GM23338 (cell line): ENCODE results near the gene RRAS2. TPM values are rescaled to one million over a fixed set of nuclear protein-coding genes. Genes with fewer than 3 reads are reported as not detected.
A peak's percentile ranks its signal among the peaks of the same experiment; 100 is the strongest.

Experiments
- ATAC-seq: fragments of 200-7000 bp; cut with Tn5 transposase; 3 replicates; pipeline ENCODE4 v1.9.1; 2020
- DNase-seq: peaks from one replicate; pipeline ENCODE4 v3.0.0-alpha.2; 2015; ENCODE audit warnings: low spot score
- H2AFZ ChIP-seq: fragments of 200-600 bp; sonication (generic); 2 replicates; pipeline ENCODE4 v1.8.0; 2016; ENCODE audit warnings: antibody characterized with exemption, mild to moderate bottlenecking, moderate library complexity
- H3F3A ChIP-seq: fragments of 200-600 bp; sonication (generic); replicated peaks from 2 replicates; pipeline ENCODE4 v1.8.0; 2017; ENCODE audit warnings: antibody characterized with exemption, mixed run types, low read depth
- H3K27ac ChIP-seq: fragments of 200-600 bp; sonication (generic); 2 replicates; pipeline ENCODE4 v1.6.1; 2016; ENCODE audit warnings: low read depth
- H3K27me3 ChIP-seq: fragments of 200-600 bp; sonication (generic); 2 replicates; pipeline ENCODE4 v1.8.0; 2016; ENCODE audit warnings: mild to moderate bottlenecking, mixed run types, moderate library complexity; ENCODE audit not compliant: insufficient read depth
- H3K36me3 ChIP-seq: fragments of 200-600 bp; sonication (generic); 2 replicates; pipeline ENCODE4 v1.8.0; 2016; ENCODE audit warnings: mild to moderate bottlenecking; ENCODE audit not compliant: insufficient read depth
- H3K4me1 ChIP-seq: fragments of 200-600 bp; sonication (generic); 2 replicates; pipeline ENCODE4 v1.8.0; 2016; ENCODE audit warnings: mild to moderate bottlenecking, moderate library complexity; ENCODE audit not compliant: insufficient read depth
- H3K4me2 ChIP-seq: fragments of 200-600 bp; sonication (generic); 2 replicates; pipeline ENCODE4 v1.7.1; 2017; ENCODE audit warnings: mixed run types
- H3K4me3 ChIP-seq: fragments of 200-600 bp; sonication (generic); 2 replicates; pipeline ENCODE4 v1.6.1; 2016; ENCODE audit warnings: mixed run types
- H3K79me2 ChIP-seq: fragments of 200-600 bp; sonication (generic); replicated peaks from 2 replicates; pipeline ENCODE4 v1.8.0; 2017; ENCODE audit warnings: mild to moderate bottlenecking; ENCODE audit not compliant: insufficient read depth
- H3K9me2 ChIP-seq: fragments of 200-600 bp; sonication (generic); 2 replicates; pipeline ENCODE4 v1.8.0; 2017; ENCODE audit not compliant: insufficient read depth
- H4K20me1 ChIP-seq: fragments of 200-600 bp; sonication (generic); replicated peaks from 2 replicates; pipeline ENCODE4 v1.8.0; 2017; ENCODE audit warnings: mild to moderate bottlenecking; ENCODE audit not compliant: insufficient read depth
- H3K27ac Mint-ChIP-seq: 2 replicates; pipeline ENCODE4 v1.8.0; 2020; ENCODE audit warnings: inconsistent platforms, mild to moderate bottlenecking, moderate library complexity, mixed read lengths
- H3K27me3 Mint-ChIP-seq: 3 replicates; pipeline ENCODE4 v1.8.0; 2022; ENCODE audit warnings: low read depth, mild to moderate bottlenecking, moderate library complexity, mixed read lengths, inconsistent platforms; ENCODE audit not compliant: insufficient read depth, poor library complexity
- H3K36me3 Mint-ChIP-seq: 3 replicates; pipeline ENCODE4 v1.8.0; 2021; ENCODE audit warnings: low read depth, mild to moderate bottlenecking, inconsistent platforms, moderate library complexity, mixed read lengths
- H3K4me1 Mint-ChIP-seq: 3 replicates; pipeline ENCODE4 v1.8.0; 2020; ENCODE audit warnings: mild to moderate bottlenecking, inconsistent platforms, mixed read lengths
- H3K4me3 Mint-ChIP-seq: 3 replicates; pipeline ENCODE4 v1.8.0; 2021; ENCODE audit warnings: moderate library complexity, mild to moderate bottlenecking, inconsistent platforms, mixed read lengths
- H3K9me3 Mint-ChIP-seq: 3 replicates; pipeline ENCODE4 v1.8.0; 2020; ENCODE audit warnings: moderate library complexity, mild to moderate bottlenecking, inconsistent platforms, mixed read lengths
- CREB1 ChIP-seq: fragments of 250-450 bp; sonication (Bioruptor Pico); IDR thresholded peaks from 2 replicates; pipeline ENCODE4 v1.5.0; 2020; ENCODE audit warnings: low read depth, mild to moderate bottlenecking, moderate library complexity
- EZH2 ChIP-seq: fragments of 200-600 bp; sonication (generic); IDR thresholded peaks from one replicate; pipeline ENCODE4 v1.8.0; 2017; ENCODE audit warnings: antibody characterized with exemption, mild to moderate bottlenecking, low read depth; ENCODE audit not compliant: unreplicated experiment
- JUNB ChIP-seq: IDR thresholded peaks from one replicate; pipeline ENCODE4 v1.6.1; 2016; ENCODE audit warnings: antibody characterized with exemption; ENCODE audit not compliant: unreplicated experiment
- NANOG ChIP-seq: IDR thresholded peaks from 2 replicates; pipeline ENCODE4 v1.6.1; 2016; ENCODE audit warnings: antibody characterized with exemption, borderline replicate concordance
- STAT1 ChIP-seq: IDR thresholded peaks from one replicate; pipeline ENCODE4 v1.6.1; 2016; ENCODE audit warnings: antibody characterized with exemption; ENCODE audit not compliant: unreplicated experiment
- ZNF114 ChIP-seq: fragments of 250-450 bp; sonication (Bioruptor Pico); IDR thresholded peaks from 2 replicates; pipeline ENCODE4 v1.5.0; 2020; ENCODE audit warnings: mild to moderate bottlenecking, moderate library complexity
- polyA plus RNA-seq: library from polyadenylated mRNA; unstranded; fragments of >200 nt; fragmentation: Nextera tagmentation; extraction: Ambion mirVana; gene quantifications from 2 replicates; pipeline ENCODE4 v1.2.1, GENCODE V29; 2016
- total RNA-seq: library from RNA; depleted of rRNA; stranded (reverse); fragments of >200 nt; shearing (Covaris generic); gene quantifications from 2 replicates; pipeline ENCODE4 v1.2.3, GENCODE V29; 2014
- TF ChIP-seq, protein P1 (sequence below), 2 experiments: fragments of 200-600 bp in 1 of 2; sonication (generic) in 1 of 2; conservative IDR thresholded peaks; 2 replicates each; pipeline versions ENCODE4 v1.5.1 to v1.6.1; 2016 to 2017; ENCODE audit warnings: antibody characterized with exemption in 2 of 2, low read depth in 2 of 2, mild to moderate bottlenecking in 2 of 2, moderate library complexity in 1 of 2
- TF ChIP-seq, protein P2 (sequence below): IDR thresholded peaks from 2 replicates; pipeline ENCODE4 v1.6.1; 2016; ENCODE audit warnings: antibody characterized with exemption

RRAS2 gene
- total and polyA plus RNA-seq, 2 experiments from 2014 or later: 196 to 293 TPM

DNA sequence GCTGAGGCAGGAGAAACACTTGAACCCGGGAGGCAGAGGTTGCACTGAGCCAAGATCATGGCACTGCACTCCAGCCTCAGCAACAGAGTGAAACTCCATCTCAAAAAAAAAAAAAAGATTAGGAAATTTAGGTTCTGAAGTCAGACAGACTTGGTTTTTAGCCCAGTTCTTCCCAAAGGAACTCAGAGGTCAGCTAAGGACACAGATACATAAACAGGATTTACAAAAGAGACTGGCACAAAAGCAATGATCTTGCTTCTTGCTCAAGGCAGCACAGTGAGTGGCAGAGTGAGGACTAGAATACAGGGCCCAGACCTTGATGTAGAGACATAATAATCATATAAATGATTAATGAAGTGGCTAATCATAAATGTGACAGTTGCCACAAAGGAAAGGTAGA lies 25.4 kb upstream of the RRAS2 start (continued):
- TF ChIP-seq ZNF114 (CRISPR knock-in tag) (no peak), NANOG (no peak), EZH2 (no peak)
- TF ChIP-seq, protein P1, sequence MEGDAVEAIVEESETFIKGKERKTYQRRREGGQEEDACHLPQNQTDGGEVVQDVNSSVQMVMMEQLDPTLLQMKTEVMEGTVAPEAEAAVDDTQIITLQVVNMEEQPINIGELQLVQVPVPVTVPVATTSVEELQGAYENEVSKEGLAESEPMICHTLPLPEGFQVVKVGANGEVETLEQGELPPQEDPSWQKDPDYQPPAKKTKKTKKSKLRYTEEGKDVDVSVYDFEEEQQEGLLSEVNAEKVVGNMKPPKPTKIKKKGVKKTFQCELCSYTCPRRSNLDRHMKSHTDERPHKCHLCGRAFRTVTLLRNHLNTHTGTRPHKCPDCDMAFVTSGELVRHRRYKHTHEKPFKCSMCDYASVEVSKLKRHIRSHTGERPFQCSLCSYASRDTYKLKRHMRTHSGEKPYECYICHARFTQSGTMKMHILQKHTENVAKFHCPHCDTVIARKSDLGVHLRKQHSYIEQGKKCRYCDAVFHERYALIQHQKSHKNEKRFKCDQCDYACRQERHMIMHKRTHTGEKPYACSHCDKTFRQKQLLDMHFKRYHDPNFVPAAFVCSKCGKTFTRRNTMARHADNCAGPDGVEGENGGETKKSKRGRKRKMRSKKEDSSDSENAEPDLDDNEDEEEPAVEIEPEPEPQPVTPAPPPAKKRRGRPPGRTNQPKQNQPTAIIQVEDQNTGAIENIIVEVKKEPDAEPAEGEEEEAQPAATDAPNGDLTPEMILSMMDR (conservative IDR thresholded peaks at IDR 0.05; ENCODE audit: low read depth in 2 of 2): no peak

DNA sequence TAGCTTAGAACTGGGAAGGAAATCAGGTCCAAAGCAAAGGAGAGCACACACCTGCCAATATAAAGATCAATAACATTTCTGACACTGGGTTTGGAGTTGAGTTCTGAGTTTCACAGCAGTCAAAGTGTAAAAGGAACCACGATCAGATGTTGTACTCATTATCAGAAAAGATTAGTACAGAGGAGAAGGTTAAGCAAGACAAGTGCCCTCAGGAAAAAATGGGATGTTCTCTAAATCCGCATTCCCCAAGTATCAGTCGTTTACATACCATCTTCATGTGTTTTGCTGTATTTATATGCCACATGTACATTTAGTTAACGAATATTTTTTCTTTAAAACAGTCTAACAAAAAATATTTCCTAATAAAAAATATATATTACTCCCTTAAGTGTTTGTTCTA lies 23.0 kb upstream of the RRAS2 start:
- TF ChIP-seq STAT1: no peak
- no peak for TF ChIP-seq EZH2
- no peak for TF ChIP-seq CREB1 (CRISPR knock-in tag)
- 0 out of 2 replicates have a peak overlapping the region, but pooled peaks have one; percentile 90 for H2AFZ ChIP-seq

DNA sequence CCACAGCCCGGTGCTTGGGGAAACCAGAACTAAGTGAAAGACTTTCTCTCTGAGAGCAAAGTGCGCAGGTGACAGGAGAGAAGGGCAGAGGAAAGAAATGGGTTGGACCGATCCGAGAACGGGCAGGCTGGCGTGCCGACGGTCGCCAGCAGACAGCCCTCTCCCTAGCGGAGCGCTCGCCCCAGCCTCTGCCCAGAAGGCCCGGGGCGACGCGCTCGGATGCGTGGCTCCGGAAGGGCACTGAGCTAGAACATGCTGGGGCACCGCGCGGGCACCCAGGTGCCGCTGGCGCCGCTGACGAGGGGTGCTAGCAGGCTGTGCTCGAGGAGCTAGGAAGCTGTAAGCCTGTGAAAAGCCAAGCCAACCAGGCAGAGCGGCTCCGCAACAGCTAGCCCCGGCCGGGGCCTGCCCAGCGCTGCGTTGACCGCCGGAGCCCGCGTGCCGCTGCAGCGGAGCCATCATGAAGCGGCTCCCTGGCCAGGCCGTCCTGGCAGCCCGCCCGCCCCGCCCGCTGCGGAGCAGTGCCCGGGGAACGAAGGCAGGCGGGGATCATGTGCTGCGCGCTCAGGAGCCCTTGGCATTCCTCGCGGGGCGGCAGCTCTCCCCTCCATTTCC lies 22.1 kb upstream of the RRAS2 start:
- TF ChIP-seq JUNB (no peak), STAT1 (no peak), NANOG (no peak), EZH2 (no peak)
- TF ChIP-seq, protein P2, sequence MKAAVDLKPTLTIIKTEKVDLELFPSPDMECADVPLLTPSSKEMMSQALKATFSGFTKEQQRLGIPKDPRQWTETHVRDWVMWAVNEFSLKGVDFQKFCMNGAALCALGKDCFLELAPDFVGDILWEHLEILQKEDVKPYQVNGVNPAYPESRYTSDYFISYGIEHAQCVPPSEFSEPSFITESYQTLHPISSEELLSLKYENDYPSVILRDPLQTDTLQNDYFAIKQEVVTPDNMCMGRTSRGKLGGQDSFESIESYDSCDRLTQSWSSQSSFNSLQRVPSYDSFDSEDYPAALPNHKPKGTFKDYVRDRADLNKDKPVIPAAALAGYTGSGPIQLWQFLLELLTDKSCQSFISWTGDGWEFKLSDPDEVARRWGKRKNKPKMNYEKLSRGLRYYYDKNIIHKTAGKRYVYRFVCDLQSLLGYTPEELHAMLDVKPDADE: 0 out of 2 replicates have a peak, but pooled peaks have one; percentile 15
- H3K4me1 Mint-ChIP-seq: peaks cover 9% of the 10 kb centered on the region; the same call in 2 of the 3 replicates
- Histone ChIP-seq H3F3A (0 out of 2 replicates have a peak, but pooled peaks cover 6% of the 10 kb centered on the region), H3K9me2 (no peaks in the 10 kb centered on the region), H3K79me2 (no peaks in the 10 kb centered on the region), H3K27ac (no peak overlapping the region), H3K4me2 (peak overlapping the region; percentile 87), H3K36me3 (no peaks in the 10 kb centered on the region), H4K20me1 (no peaks in the 10 kb centered on the region), H2AFZ (peak overlapping the region; percentile 90), H3K4me3 (peak overlapping the region; percentile 66), H3K4me1 (0 out of 2 replicates have a peak, but pooled peaks cover 4% of the 10 kb centered on the region), H3K27me3 (peaks cover 35% of the 10 kb centered on the region)
- ATAC-seq: peak; percentile 94
- no peaks in the 10 kb centered on the region for H3K9me3 Mint-ChIP-seq
- H3K27ac Mint-ChIP-seq: no peak overlapping the region
- peak; percentile 79 for DNase-seq
- peak overlapping the region; percentile 71 for H3K4me3 Mint-ChIP-seq
- H3K27me3 Mint-ChIP-seq: peaks cover 16% of the 10 kb centered on the region
- H3K36me3 Mint-ChIP-seq: no peaks in the 10 kb centered on the region

More for the DNA sequence above, 23.0 kb upstream of the RRAS2 start:
- no peaks in the 10 kb centered on the region for H3K36me3 ChIP-seq
- H3K79me2 ChIP-seq: no peaks in the 10 kb centered on the region
- H4K20me1 ChIP-seq: no peaks in the 10 kb centered on the region
- peak overlapping the region; percentile 87 for H3K4me2 ChIP-seq
- no peak overlapping the region for H3K27ac ChIP-seq
- Mint-ChIP-seq H3K27ac (no peak overlapping the region), H3K4me1 (peaks cover 12% of the 10 kb centered on the region), H3K9me3 (no peaks in the 10 kb centered on the region), H3K27me3 (peaks cover 14% of the 10 kb centered on the region), H3K4me3 (peak overlapping the region; percentile 65; the same call in 1 of the 3 replicates), H3K36me3 (no peaks in the 10 kb centered on the region)
- DNase-seq (no peak), ATAC-seq (no peak)
- H3K27me3 ChIP-seq: peaks cover 35% of the 10 kb centered on the region
- no peaks in the 10 kb centered on the region; the same call in 1 of the 2 replicates for H3K4me1 ChIP-seq
- peak overlapping the region; percentile 66; the same call in 1 of the 2 replicates for H3K4me3 ChIP-seq
- no peaks in the 10 kb centered on the region for H3K9me2 ChIP-seq
- 0 out of 2 replicates have a peak, but pooled peaks cover 6% of the 10 kb centered on the region for H3F3A ChIP-seq
